ENCODE measurements around the gene CNR2.
A peak's percentile ranks its signal among the peaks of the same experiment; 100 is the strongest.

CNR2 gene

GRCh38 chr1:23869051-23869450, 44.1 kb downstream of the CNR2 start:
- H3K27ac ChIP-seq, result no peak overlapping the region
- peak overlapping the region; percentile 69 for H3K4me3 ChIP-seq (ENCODE audit: low read depth, low read length)
- H3K27me3 ChIP-seq (replicated peaks), result no peaks in the 10 kb centered on the region
- DNase-seq, result no peak
- in situ Hi-C loops (cut with HindIII; ENCODE audit: low pct_ligation_motif_present, low sequenced_read_pairs), result no loop called here
- no peak for TF ChIP-seq CTCF (IDR thresholded peaks at IDR 0.05; ENCODE audit: low read depth, low read length, missing control alignments)
- H3K36me3 ChIP-seq (replicated peaks), result no peaks in the 10 kb centered on the region

- in situ Hi-C loops (cut with HindIII; ENCODE audit: low pct_ligation_motif_present, low sequenced_read_pairs), result no loop called here
- H3K4me3 ChIP-seq (ENCODE audit: low read depth, low read length), result peak overlapping the region; percentile 69
- TF ChIP-seq CTCF (IDR thresholded peaks at IDR 0.05; ENCODE audit: low read depth, low read length, missing control alignments), result no peak
- no peaks in the 10 kb centered on the region for H3K36me3 ChIP-seq (replicated peaks)
- DNase-seq, result no peak
- no peaks in the 10 kb centered on the region for H3K27me3 ChIP-seq (replicated peaks)
- no peak overlapping the region for H3K27ac ChIP-seq
These were observed 44.6 kb downstream of the CNR2 start for GRCh38 chr1:23868557-23869016.

- Histone ChIP-seq H3K27me3 (replicated peaks) (no peaks in the 10 kb centered on the region), H3K27ac (no peak within 1 kb of the TSS), H3K36me3 (replicated peaks) (no peaks in the 10 kb centered on the region), H3K4me3 (ENCODE audit: low read depth, low read length) (peak within 1 kb of the TSS; percentile 69)
- in situ Hi-C loops (cut with HindIII; ENCODE audit: low pct_ligation_motif_present, low sequenced_read_pairs), result no loop called here
- peak; percentile 76 for DNase-seq
- peak; percentile 95 for TF ChIP-seq CTCF (IDR thresholded peaks at IDR 0.05; ENCODE audit: low read depth, low read length, missing control alignments)
These were observed 45.1 kb downstream of the CNR2 start, which contains the start of gene FUCA1 for GRCh38 chr1:23867895-23868556. FUCA1 (minus strand) TSS chr1:23868290; CDS start chr1:23868286, 4 bp downstream.

GRCh38 chr1:23867542-23867894, 45.6 kb downstream of the CNR2 start:
- in situ Hi-C loops (cut with HindIII; ENCODE audit: low pct_ligation_motif_present, low sequenced_read_pairs), result no loop called here
- no peak overlapping the region for H3K27ac ChIP-seq
- H3K27me3 ChIP-seq (replicated peaks), result no peaks in the 10 kb centered on the region
- DNase-seq, result no peak
- no peak for TF ChIP-seq CTCF (IDR thresholded peaks at IDR 0.05; ENCODE audit: low read depth, low read length, missing control alignments)
- H3K36me3 ChIP-seq (replicated peaks), result no peaks in the 10 kb centered on the region
- H3K4me3 ChIP-seq (ENCODE audit: low read depth, low read length), result peak overlapping the region; percentile 69

- peak; percentile 45 for DNase-seq
- no peaks in the 10 kb centered on the region for H3K36me3 ChIP-seq (replicated peaks)
- no peak overlapping the region for H3K27ac ChIP-seq
- H3K4me3 ChIP-seq (ENCODE audit: low read depth, low read length), result no peak overlapping the region
- H3K27me3 ChIP-seq (replicated peaks), result no peaks in the 10 kb centered on the region
- in situ Hi-C loops (cut with HindIII; ENCODE audit: low pct_ligation_motif_present, low sequenced_read_pairs), result no loop called here
- TF ChIP-seq CTCF (IDR thresholded peaks at IDR 0.05; ENCODE audit: low read depth, low read length, missing control alignments), result no peak
These were observed 47.6 kb downstream of the CNR2 start for GRCh38 chr1:23865543-23865930.
